Non-pigmented ciliary epithelial cell (primary cell): ENCODE measurements around the gene HDAC4.

ENCODE experiments used
- DNase-seq: peaks from one replicate; pipeline ENCODE4 v3.0.0-alpha.2; 2010; ENCODE audit warnings: low read depth

HDAC4 gene

DNA sequence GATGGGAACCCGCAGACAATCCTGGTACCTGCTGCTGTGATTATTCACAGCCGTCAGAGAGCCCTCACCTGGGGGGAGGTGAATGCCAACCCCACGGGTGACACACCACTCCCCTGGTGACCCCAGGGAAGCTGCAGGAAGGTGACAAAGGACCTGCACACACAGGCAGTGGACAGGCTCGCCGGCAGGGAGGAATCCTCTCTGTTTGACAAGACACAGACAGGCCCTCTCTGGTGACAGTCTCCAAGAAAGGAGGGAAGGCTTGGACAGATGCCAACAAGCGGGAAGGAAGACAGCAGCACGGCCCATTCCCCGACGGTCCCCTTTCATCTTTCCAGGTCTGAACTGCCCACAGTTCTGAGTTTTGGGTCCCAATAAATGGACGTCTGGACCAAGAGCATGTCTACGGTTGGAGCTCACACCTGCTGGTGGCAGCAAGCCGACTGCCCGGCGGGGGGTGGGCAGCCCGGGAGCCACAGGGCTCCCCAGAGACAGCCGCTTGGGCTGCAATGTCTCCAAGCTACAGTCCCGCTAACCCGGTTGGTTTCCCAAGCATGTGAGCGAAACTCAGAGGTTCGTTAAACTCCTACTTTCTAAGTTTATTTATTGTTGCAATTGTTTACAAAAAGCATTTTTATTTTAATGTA lies 31.8 kb downstream of the HDAC4 start:
- no peak for DNase-seq

DNA sequence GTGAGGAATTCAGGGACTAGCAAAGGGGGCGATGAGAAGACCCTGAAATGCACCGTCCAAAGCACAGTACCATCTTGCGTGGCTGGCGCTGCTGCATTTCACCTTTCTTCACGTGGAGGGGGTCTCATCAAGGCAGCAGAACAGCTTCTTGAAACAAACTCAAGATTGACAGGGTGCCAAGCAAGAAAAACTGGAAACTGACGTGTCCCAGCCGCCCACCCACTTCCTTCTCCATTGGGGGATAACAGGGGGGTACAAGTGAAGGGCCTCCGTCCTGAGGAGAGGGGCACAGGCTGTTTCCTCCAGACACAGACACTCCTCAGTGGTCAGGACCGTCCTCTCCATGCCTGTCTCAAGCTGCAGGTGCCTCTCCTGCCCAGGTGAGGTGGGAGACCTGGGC lies 32.5 kb downstream of the HDAC4 start:
- DNase-seq: no peak

DNA sequence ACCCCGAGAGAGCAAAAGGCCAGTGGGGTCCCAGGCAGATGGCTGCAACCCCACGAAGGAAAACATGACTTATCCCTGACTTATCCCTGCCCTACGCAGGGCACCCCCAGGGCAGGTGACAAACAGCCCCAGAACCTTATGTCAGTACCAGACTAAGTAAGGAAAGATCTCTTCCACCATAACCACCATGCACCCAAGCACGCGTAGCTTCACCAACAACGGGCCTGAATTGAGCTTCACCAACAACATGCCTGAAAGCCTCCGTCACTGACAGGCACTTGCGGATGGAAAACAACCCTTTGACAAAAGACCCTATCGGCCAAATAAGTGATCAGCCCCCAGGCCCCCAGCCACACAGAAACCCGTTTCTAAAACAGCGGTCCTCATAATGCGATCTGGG lies 34.1 kb downstream of the HDAC4 start:
- DNase-seq: no peak

DNA sequence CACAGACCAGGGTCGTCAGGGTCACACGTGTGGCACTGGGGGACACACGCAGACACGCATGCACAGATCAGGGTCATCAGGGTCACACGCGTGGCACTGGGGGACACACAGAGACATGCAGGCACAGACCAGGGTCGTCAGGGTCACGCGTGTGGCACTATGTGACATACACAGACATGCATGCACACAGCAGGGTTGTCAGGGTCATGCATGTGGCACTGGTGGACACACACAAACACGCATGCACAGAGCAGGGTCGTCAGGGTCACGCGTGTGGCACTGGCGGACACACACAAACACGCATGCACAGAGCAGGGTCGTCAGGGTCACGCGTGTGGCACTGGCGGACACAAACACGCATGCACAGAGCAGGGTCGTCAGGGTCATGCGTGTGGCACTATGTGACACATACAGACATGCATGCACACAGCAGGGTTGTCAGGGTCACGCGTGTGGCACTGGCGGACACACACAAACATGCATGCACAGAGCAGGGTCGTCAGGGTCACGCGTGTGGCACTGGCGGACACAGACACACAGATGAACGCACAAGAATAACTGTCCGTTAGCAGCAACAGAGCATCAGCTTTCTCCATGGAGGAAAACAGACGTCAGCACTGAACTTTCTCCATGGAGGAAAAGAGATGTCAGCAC lies 34.9 kb downstream of the HDAC4 start:
- no peak for DNase-seq

DNA sequence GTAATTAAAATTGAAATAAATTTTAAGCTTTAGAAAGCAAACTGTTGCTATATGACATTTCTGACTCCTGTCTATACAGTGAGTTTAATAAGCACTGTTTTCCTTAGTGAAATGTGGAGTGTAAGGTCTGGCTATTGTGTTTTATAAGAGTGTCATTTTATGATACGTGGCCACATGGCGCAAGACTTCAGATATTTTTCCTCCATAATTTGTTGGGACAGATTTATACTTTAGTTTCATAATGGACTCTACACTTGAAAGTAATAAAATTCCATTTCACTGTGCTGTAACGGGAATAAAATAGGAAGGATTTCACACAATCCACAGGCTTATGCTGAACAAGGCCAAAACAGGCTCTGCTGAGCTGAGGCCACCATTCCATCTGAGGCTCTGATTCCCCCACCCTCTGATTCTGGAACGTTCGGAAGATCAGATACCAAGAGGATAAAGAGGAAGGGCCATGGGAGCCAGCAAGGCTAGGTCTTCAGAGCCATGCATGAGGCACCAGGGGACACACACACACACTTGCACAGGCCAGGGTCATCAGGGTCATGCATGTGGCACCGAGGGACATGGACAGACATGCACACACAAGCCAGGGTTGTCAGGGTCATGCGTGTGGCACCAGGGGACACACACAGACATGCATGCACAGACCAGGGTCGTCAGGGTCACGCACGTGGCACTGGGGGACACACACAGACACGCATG lies 35.6 kb downstream of the HDAC4 start:
- DNase-seq: no peak

DNA sequence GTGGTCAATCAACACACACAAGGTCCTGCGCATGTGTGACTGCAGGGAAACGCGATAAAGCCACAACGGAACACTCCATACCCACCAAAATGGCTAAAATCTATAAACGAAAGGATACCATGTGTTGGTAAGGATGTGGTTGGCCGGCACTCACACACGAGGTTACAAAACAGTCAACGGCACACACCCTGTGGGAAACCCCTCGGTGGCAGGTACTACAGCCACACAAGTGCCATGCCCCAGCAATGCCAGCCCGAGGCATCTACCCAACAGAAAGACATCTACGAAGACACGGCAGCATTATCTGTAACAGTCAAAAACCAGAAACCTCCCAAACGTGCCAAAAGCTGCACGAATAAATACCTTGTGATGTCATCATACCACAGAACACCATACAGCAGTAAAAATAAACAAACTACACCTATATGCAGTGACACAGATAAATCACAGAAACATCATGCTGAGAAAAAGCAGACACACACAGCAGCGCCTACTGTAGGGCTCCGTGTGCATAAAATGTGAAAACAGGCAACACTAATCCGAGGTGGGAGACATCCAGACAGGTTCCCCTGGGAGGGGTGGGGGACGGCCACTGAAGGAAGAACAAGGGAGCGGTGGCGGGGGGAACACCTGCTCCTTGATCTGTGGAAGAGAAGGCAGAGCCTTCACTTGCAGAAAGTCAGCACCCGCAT lies 36.7 kb downstream of the HDAC4 start:
- DNase-seq: no peak

DNA sequence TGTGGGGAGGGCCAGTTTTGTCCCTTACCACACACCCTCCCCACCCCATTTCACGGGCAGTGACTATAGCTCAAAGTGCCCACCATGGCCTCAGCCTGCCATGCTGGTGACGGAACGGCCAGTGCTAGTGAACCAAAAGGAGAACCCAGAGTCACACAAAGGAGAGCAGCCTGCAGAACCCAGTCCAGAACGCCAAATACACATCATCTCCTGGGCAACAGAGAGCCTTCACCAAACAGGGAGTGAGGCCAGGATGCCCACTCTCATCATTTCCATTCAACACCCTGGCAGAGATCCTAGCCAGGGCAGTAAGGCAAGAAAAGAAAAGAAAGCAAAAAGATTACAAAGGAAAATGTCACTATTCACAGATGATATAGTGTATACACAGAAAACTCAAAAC lies 38.3 kb downstream of the HDAC4 start:
- DNase-seq: no peak

DNA sequence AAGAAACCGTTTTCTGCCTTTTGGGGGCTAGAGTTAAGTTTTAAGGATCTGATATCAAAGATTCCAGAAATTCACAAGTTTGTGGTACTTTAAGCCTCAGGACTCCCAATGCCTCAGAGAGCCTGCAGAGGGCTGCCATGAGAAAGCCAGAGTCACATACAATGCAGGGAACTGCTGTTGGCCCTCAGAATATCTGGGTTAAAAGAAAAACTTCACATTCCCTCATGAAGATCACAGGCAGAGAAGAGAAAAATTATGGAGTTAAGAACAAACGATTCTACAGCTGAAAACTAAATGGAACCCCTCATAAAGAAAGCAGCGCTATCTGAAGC lies 39.5 kb downstream of the HDAC4 start:
- DNase-seq: no peak

DNA sequence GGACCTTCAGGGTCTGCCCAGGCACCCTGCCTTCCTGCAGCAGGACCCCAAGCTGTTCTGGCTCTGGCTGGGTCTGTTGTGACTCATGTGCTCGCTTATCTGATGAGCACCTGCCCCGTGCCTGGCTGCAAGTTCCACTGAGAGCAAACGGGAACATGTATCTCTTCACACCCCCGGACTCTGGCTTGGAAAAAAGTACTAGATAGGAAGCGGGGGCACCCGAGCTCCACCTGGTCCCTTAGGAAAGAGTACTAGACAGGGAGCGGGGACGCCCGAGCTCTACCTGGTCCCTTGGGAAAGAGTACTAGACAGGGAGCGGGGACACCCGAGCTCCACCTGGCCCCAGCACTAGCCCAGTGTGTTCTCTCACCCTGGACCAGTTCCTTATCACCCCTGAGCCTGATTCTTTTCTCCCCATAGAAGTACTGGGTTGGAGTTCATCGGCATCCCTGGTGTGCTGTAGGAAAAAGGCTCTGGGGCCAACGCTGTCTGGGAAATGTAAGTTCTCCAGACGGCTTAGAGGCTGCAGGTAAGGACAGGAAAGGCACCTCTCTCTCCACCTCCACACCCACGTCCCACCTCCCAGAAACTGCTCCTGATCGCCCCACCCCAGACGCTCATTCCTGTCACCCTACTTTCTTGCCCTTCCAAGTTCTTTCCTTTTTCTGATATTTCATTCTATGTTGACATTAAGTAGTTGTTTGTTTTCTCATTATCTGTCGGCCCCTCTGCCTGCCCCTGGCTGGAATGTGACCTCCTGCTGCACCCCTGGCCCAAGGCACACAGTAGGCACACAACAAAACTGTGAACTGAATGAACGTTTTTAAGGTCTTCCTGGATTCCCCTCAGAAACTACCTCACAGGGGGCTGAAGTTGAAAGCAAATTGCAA lies 40.2 kb downstream of the HDAC4 start:
- no peak for DNase-seq

DNA sequence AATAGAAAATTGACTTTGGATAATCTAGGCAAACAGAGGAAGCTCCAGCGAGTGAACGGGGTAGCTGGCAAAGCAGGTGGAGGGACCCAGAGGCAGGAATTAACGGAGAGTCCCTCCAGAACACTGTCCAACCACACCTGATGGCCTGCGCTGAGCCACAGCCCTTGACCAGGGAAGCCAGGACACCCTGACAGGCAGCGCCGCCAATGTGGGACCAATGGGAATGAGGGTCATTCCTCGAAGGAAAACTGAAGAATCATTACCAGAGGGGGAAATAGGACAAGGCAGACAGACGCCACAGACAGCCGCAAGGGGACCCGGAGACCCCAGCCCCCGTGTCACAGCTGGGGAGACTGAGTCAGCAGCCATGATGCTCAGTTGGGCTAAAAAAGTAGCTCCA lies 40.8 kb downstream of the HDAC4 start:
- DNase-seq: no peak

DNA sequence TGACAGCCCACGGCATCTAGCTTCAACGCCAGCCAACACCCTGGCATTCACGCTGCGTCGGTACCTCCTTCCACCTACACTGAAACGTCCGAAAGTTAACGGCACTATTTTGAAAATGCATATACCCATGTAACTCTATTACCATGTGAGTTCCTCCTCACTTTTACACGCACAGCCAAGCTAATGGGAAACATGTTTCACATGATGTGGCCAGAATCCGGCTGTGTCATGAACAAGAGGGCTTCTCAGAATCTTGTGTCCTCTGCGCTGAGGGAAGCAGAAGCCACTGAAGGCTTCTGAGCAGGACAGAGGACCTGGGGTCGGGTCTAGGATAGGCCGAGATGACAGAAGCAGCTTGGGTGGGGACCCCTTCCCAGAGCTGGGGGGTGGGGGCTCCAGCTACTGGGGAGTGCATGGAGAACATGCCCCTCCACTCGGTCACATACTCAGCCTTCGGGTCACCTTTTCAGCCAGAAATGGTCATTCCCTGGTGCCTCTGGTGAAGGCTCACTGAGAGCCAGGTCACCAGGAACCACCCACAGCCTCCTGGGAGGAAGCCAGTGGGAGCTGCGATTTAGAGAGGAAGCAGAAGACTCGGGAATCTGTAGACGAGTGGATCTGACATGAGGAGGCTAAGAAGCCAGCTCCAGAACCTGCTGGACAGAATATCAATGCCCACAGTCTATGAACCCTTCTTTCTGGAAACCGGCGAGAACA lies 41.5 kb downstream of the HDAC4 start:
- no peak for DNase-seq

DNA sequence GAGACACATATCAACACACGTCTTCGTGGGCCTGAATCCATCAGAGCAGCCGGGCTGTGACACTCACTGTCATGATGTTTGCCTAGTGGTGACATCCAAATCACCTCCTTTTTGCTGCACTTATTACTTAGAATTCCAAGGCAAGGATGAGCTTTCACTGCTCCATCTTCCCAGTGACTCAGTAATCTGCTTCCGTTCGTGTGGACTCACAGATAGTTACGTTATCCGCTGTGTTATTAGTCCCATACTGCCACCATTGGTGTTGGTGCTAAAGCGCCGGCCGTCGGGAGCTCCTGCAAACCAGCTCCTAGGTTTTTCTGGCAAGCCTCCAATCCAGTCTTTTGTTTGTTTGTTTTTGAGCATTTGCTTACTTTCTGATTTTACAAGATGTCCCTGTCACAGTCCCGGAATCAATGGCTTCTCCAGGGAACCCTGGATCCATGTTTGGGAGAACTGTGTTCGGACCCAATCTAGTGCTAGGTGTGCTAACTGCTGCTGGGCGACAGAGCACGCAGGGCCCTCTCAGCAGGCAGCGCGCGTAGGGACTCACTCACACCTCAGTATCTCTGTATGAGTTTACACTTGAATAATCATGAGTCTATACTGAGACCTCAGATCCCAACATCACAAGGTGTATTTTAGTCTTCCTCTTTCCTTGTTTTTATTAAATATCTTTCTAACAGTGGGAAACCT lies 42.6 kb downstream of the HDAC4 start:
- DNase-seq: no peak

DNA sequence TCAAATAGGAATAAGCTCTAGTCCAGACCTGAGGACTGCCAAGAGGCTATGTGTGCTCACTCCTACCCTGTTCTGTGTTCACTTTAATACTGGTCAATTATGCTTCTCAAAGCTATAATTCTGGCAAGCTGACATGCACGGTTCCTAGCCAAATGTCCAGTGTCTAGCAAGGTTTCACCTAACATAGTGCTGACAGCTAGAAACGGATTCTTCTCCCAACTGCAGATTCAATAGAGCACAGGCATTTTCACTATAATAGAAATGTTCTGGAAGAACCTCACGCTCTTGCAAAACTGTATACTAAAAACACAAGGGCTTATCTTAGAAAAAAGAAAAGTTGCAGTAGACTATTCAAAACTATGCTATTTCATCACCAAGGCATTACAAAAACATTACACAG lies 45.1 kb downstream of the HDAC4 start:
- no peak for DNase-seq

DNA sequence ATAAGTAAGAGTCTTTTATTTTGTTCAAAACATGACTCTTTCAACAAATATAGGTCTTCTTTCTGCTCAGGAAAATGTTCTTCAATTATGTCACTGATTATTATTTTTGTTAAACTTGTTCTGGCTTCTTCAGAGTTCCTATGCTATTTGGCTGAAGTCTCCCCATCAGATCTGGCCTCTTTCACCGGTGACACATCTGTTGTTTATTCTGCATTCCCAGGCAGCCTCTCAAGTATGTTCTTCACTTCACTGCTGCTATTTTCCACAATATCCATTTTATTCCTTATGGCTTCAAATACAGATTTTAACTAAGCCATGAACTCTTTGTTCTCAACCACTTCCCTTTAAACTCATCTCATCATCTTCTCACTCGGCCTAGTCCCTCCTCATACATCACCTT lies 45.7 kb downstream of the HDAC4 start:
- peak; percentile 15 for DNase-seq

DNA sequence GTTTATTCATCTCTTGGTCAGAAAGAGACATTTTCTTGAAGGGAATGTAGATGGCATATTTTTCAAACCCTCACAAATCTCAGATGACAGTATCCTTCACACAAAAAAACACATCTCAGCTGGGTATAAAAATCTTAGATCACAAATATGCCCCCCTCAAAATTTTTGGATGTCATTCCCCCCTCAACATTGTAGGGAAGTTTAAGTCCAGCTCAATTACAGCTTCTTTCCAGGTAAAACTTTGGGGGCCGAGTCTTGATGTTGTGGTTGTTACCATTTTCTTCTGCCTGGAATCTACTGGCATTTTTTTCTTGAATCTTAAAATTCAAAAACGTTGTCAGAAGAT lies 46.1 kb downstream of the HDAC4 start:
- DNase-seq: no peak

DNA sequence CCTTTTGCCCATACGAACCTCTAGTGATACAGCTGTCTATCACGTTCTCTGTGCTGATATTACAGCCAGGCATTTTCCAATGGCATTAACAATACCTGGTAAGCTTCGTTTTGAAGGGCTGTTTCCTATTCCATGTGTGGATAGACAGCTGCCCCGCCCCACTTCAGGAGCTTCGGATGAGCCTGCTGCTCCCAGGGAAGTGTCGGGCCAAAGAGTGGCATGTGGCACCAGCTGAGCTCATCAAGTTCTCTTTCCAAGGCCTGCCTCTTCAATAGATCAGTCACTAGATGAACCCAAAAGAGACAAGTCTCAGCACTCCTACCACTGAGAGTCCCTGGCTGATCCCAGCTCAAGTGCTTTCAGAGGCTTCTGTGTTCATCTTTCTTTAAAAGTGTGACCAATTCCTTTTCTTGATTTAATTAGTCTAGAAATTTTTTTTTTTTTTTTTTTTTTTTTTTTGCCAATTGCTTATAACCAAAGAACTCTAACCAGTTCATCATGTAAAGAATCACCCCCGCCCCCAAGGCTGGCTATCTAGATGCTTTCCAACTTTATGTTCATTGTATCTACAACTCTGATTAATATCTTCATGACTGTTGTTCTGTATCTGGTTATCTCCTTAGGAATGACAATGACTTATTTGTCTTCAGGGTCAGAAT lies 46.6 kb downstream of the HDAC4 start:
- DNase-seq: no peak

DNA sequence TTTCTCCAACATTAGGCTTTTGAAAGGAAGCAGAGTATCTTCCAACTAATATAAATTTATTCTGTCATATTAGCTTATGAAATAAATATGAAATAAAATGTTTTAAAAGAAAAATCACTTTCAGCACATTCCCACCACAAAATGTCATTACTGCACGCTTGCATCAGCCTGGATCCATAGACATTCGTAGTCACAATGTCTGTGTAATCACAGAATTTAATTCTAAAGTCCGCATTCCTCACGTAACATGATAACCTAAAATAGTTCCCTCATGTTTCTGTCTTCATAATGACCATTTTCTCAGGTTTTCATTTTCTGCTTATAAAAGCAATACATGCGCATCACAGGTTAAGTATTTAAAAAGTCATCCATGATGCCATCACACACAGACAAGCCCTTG lies 47.1 kb downstream of the HDAC4 start:
- DNase-seq: no peak

DNA sequence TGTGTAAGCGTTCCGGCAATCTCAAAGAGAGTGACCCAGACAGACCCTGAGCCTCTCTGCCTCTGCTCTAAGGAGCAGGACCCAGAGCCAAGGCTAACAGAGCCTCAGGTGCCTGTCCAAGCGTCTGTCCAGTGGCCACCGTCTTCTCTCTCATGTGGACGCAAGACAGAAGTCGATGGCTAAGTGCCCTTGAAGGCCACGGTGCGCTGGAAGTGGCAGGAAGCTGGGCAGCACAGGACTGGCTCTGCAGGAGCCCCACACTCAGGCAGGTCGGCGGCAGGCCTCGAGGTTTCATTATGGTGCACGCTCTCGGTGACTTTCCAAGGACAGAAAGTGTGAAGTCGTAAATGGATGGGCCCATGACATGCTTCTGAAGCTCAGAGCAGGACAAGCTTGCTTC lies 49.1 kb downstream of the HDAC4 start:
- DNase-seq: no peak

DNA sequence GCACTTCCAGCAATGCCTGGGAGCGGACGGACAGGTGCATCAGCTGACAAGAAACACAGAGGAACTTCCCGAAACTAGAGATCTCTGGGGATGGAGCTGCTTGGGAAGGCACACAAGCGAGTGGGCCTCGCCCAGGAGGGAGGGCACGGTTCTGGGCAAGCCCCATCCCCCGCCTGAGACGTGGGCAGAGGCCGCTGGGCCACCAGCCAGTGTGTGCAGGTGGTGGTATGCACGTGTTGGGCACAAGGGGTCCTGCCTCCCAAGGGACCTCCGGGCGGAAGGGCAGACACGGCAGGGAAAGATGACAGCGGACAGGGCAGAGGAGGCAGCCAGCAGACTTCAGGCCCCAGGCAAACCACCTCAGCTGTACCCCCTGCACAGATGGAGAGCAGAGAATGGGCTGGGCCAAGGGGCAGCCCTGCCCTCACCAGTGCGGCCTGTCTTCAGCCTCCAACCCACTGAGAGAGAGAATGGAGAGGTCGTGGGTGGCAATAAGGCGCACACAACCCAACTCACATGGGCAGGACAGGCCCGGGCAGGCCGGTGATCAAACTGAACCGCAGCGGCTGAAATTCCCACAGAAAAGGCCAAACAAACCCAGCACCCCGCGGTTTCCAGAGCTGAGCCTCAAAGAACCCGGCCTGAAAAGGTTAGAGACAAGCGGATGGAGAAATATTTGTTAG lies 51.2 kb downstream of the HDAC4 start:
- DNase-seq: no peak
